IPS-15b (cell line): ENCODE data around the gene SCYGR4.
"Not testable (repeated sequence)": the region's sequence is repeated elsewhere in the genome, so short reads cannot be mapped to it uniquely, and the experiment has no call there.

Experiments used
- H3K27me3 ChIP-seq: one replicate; pipeline ENCODE4 v1.6.1; 2013; ENCODE audit warnings: low read length; ENCODE audit not compliant: control insufficient read depth, insufficient read depth
- H3K36me3 ChIP-seq: one replicate; pipeline ENCODE4 v1.6.1; 2013; ENCODE audit warnings: low read length; ENCODE audit not compliant: control insufficient read depth, insufficient read depth
- H3K4me1 ChIP-seq: one replicate; pipeline ENCODE4 v1.6.1; 2013; ENCODE audit warnings: mild to moderate bottlenecking, low read length; ENCODE audit not compliant: control insufficient read depth, insufficient read depth
- H3K4me3 ChIP-seq: one replicate; pipeline ENCODE4 v1.5.1; 2013; ENCODE audit warnings: low read depth, low read length
- H3K9ac ChIP-seq: one replicate; pipeline ENCODE4 v1.6.1; 2013; ENCODE audit warnings: low read depth, mild to moderate bottlenecking, low read length
- H3K9me3 ChIP-seq: one replicate; pipeline ENCODE4 v1.6.1; 2013; ENCODE audit warnings: mild to moderate bottlenecking, low read length; ENCODE audit not compliant: control insufficient read depth, insufficient read depth

Gene SCYGR4

GRCh38 chr2:227597998-227598397 is 19.3 kb upstream of the SCYGR4 start:
- H3K27me3 ChIP-seq: no peaks in the 10 kb centered on the region
- no peaks in the 10 kb centered on the region for H3K36me3 ChIP-seq
- H3K9me3 ChIP-seq: no peaks in the 10 kb centered on the region
- no peak overlapping the region for H3K4me3 ChIP-seq
- H3K4me1 ChIP-seq: peaks cover 2% of the 10 kb centered on the region
- H3K9ac ChIP-seq: no peak overlapping the region

DNA sequence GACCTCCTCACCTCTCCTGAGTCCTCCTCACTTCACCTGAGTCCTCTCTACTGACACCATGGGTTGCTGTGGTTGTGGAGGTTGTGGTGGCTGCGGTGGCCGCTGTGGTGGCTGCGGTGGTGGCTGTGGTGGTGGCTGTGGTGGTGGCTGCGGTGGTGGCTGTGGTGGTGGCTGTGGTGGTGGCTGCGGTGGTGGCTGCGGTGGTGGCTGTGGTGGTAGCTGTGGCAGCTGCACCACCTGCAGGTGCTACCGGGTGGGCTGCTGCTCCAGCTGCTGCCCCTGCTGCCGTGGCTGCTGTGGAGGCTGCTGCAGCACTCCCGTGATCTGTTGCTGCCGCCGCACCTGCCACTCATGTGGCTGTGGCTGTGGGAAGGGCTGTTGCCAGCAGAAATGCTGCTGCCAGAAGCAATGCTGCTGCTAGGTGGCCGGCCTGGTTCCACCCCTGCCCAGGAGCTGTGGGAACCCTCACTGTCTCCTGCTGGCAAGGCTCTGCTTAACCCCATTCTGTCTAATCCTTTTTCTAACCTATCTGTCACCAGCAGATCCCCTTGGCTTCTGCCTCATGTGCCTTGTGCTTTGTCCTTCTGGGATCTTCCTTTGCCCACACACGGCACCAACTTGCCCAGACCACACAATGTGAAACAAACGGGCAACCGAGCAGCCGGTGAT is 18.3 kb upstream of the SCYGR4 start, which contains the start of gene SCYGR2:
SCYGR2 (plus strand) TSS at position 59 of the 669 bp plus-strand sequence; CDS start at position 59, 0 bp downstream.
- H3K9ac ChIP-seq, H3K27me3 ChIP-seq, H3K4me1 ChIP-seq, H3K4me3 ChIP-seq, H3K9me3 ChIP-seq, H3K36me3 ChIP-seq: not testable (repeated sequence)

DNA sequence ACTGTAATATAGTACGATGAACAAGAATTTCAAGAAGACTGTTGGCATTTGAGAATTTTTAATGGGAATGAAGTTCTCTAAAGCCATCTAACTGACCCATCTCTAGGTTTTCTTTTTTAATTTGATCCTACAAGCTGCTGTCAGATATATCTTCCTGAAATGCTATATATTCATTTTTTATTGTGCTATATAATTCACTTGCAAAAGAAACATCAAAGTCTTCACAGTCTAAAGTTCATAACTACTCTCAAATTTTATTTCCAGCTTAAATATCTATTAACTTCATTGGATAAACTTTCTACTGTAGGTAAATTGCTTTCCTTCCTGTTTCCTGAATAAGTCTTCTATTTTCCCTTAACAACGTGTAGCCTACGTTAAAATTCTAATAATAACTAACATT is 14.9 kb upstream of the SCYGR4 start:
- H3K4me3 ChIP-seq: no peak overlapping the region
- H3K27me3 ChIP-seq: no peaks in the 10 kb centered on the region
- H3K9me3 ChIP-seq: no peaks in the 10 kb centered on the region
- H3K36me3 ChIP-seq: no peaks in the 10 kb centered on the region
- H3K9ac ChIP-seq: no peak overlapping the region
- no peaks in the 10 kb centered on the region for H3K4me1 ChIP-seq

GRCh38 chr2:227606476-227606875 is 10.8 kb upstream of the SCYGR4 start:
- Histone ChIP-seq H3K4me3 (no peak overlapping the region), H3K27me3 (no peaks in the 10 kb centered on the region), H3K4me1 (no peaks in the 10 kb centered on the region), H3K9me3 (no peaks in the 10 kb centered on the region), H3K9ac (no peak overlapping the region), H3K36me3 (no peaks in the 10 kb centered on the region)

- Histone ChIP-seq H3K27me3 (no peaks in the 10 kb centered on the region), H3K9ac (no peak overlapping the region), H3K36me3 (no peaks in the 10 kb centered on the region), H3K4me3 (no peak overlapping the region), H3K4me1 (no peaks in the 10 kb centered on the region), H3K9me3 (no peaks in the 10 kb centered on the region)
Measured at GRCh38 chr2:227607941-227608340, 9.4 kb upstream of the SCYGR4 start.

GRCh38 chr2:227608561-227609338 is 8.5 kb upstream of the SCYGR4 start:
- Histone ChIP-seq H3K27me3 (no peaks in the 10 kb centered on the region), H3K36me3 (no peaks in the 10 kb centered on the region), H3K9me3 (no peaks in the 10 kb centered on the region), H3K9ac (no peak overlapping the region), H3K4me3 (no peak overlapping the region), H3K4me1 (no peaks in the 10 kb centered on the region)

DNA sequence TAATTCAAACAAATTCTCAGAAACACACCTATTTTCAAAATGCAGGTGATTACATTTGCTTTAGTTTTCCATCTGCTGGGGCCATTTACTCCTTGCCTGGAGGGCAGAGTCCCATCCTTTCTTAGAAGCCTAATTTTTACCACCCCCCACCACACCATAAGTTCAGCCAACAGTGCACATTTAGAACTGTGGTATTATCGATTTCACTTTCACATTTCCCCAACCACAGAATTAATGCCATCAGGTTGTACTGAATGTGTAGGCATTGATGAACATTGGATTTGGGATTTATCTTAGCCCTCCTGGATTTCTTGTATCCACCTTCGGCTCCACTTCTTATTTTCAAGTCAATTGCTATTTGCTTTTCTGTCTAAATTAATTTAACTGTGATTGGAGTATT is 7.2 kb upstream of the SCYGR4 start:
- Histone ChIP-seq H3K4me1 (no peaks in the 10 kb centered on the region), H3K9me3 (no peaks in the 10 kb centered on the region), H3K4me3 (no peak overlapping the region), H3K9ac (no peak overlapping the region), H3K27me3 (peaks cover 1% of the 10 kb centered on the region), H3K36me3 (no peaks in the 10 kb centered on the region)

DNA sequence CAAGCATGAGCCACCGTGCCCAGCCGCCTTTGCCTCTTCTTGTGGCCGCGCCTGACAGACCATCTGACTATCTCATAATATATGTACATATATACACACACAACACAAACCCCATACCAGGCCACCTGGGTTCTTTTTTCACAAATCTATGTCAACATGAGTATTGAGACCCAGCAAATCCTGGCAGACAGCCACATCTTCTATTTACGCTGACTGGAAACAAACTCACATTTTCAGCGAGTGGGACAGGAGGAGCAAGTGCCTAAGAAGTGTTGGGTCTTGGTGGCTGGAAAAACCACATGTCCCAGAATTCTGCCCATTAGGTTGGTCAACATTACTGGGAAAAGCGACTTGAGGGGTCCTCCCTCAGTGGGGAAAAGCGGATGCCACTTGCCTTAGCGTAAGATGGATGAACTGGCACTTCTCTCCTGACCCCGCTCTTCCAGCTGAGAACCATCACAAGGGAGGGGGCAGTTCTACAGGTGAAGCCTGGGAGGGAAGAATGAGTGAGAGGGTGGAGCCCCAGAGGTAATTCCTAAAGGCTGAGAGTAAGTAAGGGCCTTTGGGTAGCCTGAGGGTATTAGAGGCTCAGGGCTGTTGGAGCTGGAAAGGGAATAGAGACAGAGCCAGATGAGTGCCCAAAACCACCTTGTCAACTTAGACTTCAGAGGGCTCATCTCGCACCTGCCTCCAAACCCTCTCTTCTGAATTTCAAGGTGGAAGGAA is 4.6 kb upstream of the SCYGR4 start:
- Histone ChIP-seq H3K4me1 (peaks cover 4% of the 10 kb centered on the region), H3K27me3 (peaks cover 4% of the 10 kb centered on the region), H3K4me3 (no peak overlapping the region), H3K9ac (no peak overlapping the region), H3K9me3 (no peaks in the 10 kb centered on the region), H3K36me3 (no peaks in the 10 kb centered on the region)

DNA sequence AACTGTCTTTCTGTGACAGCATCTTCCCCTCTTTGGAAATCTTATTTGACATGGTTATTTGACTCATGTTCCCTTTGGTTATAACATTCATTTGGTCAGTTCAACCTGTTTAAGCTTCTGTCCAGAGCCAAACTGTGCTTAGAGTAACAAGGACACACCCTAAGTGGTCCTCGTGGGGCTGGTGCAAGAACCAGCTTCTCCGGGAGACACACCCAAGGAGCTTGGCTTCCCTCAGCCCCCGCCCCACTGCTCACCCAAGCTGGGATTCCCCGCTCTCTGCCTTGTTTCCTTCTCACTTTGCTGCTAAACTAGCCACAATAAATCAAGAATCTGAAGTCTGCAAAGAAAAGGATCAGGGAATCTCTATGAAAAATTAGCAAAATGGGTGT is 4.0 kb upstream of the SCYGR4 start:
- H3K9ac ChIP-seq: no peak overlapping the region
- peaks cover 4% of the 10 kb centered on the region for H3K27me3 ChIP-seq
- no peak overlapping the region for H3K4me3 ChIP-seq
- H3K36me3 ChIP-seq: no peaks in the 10 kb centered on the region
- no peaks in the 10 kb centered on the region for H3K9me3 ChIP-seq
- peaks cover 4% of the 10 kb centered on the region for H3K4me1 ChIP-seq

DNA sequence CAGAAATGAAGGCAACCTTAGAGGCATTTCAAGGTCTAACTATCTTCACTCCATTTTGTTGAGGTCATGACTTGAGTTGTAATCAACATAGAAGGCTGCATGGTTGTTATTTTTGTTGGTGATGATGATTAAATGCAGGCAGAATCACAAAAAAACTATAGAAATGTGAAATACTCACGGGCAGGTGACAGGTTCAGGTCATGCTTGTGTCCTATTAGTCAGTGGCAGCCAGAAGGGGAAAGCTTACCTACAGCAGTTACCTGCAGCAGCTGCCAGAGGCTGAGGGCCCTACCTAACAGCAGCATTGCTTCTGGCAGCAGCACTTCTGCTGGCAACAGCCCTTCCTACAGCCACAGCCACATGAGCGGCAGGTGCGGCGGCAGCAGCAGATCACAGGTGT is 3.1 kb upstream of the SCYGR4 start:
- Histone ChIP-seq H3K27me3 (peaks cover 4% of the 10 kb centered on the region), H3K9me3 (no peaks in the 10 kb centered on the region), H3K4me3 (no peak overlapping the region), H3K9ac (no peak overlapping the region), H3K4me1 (peaks cover 4% of the 10 kb centered on the region), H3K36me3 (no peaks in the 10 kb centered on the region)

- no peak within 1 kb of the TSS for H3K4me3 ChIP-seq
Measured at GRCh38 chr2:227614740-227615139, 2.6 kb upstream of the SCYGR4 start, which contains the start of gene SCYGR3. SCYGR3 (minus strand) TSS chr2:227614840; CDS start chr2:227614840, 0 bp downstream.

More at GRCh38 chr2:227614740-227615139, 2.6 kb upstream of the SCYGR4 start, which contains the start of gene SCYGR3:
- no peaks in the 10 kb centered on the region for H3K9me3 ChIP-seq
- no peaks in the 10 kb centered on the region for H3K36me3 ChIP-seq
- H3K9ac ChIP-seq: no peak within 1 kb of the TSS
- H3K27me3 ChIP-seq: peaks cover 4% of the 10 kb centered on the region
- peaks cover 4% of the 10 kb centered on the region for H3K4me1 ChIP-seq
